SU-DHL-6 (cell line): ENCODE results near the gene SVOPL.

Experiments
- H2AFZ ChIP-seq: fragments of 200-600 bp; sonication (generic); 2 replicates; pipeline ENCODE4 v1.6.1; 2014; ENCODE audit warnings: low read depth, mild to moderate bottlenecking, moderate library complexity, mixed read lengths, antibody characterized with exemption, low read length; ENCODE audit not compliant: severe bottlenecking
- H3F3A ChIP-seq: fragments of 200-600 bp; shearing (Covaris generic); 2 replicates; pipeline ENCODE4 v1.6.0; 2016; ENCODE audit warnings: antibody characterized with exemption, mild to moderate bottlenecking; ENCODE audit not compliant: insufficient read depth
- H3K27ac ChIP-seq: fragments of 200-600 bp; sonication (generic); 2 replicates; pipeline ENCODE4 v1.5.1; 2016; ENCODE audit warnings: low read depth, mild to moderate bottlenecking, low read length, moderate library complexity, mixed read lengths
- H3K27me3 ChIP-seq: fragments of 200-600 bp; sonication (generic), shearing (Covaris generic); 2 replicates; pipeline ENCODE4 v1.6.0; 2014; ENCODE audit warnings: mild to moderate bottlenecking, low read length
- H3K36me3 ChIP-seq: fragments of 200-600 bp; sonication (generic); 2 replicates; pipeline ENCODE4 v1.6.1; 2014; ENCODE audit warnings: mild to moderate bottlenecking, low read length, mixed read lengths
- H3K4me2 ChIP-seq: fragments of 300-600, 200-600 bp; shearing (Covaris generic), sonication (generic); 2 replicates; pipeline ENCODE4 v1.6.0; 2014; ENCODE audit warnings: low read length, low read depth, mild to moderate bottlenecking; ENCODE audit not compliant: poor library complexity, severe bottlenecking
- H3K4me3 ChIP-seq: fragments of 200-600 bp; sonication (generic); 2 replicates; pipeline ENCODE4 v1.5.1; 2014; ENCODE audit warnings: antibody characterized with exemption, low read length, mild to moderate bottlenecking, mixed read lengths; ENCODE audit not compliant: insufficient read depth, poor library complexity, severe bottlenecking
- H3K79me2 ChIP-seq: fragments of 200-600 bp; sonication (generic); 2 replicates; pipeline ENCODE4 v1.6.1; 2014; ENCODE audit warnings: mild to moderate bottlenecking, low read length, moderate library complexity; ENCODE audit not compliant: insufficient read depth
- H3K9ac ChIP-seq: fragments of 200-600 bp; sonication (generic); 2 replicates; pipeline ENCODE4 v1.7.0; 2014; ENCODE audit warnings: mild to moderate bottlenecking, low read length
- H3K9me2 ChIP-seq: fragments of 200-600 bp; sonication (generic); replicated peaks from 2 replicates; pipeline ENCODE4 v1.6.1; 2014; ENCODE audit warnings: low read length; ENCODE audit not compliant: insufficient read depth
- H3K9me3 ChIP-seq: fragments of 200-600 bp; sonication (generic); 2 replicates; pipeline ENCODE4 v1.6.1; 2014; ENCODE audit warnings: low read length, mixed read lengths; ENCODE audit not compliant: insufficient read depth
- H4K20me1 ChIP-seq: fragments of 200-600 bp; sonication (generic); 2 replicates; pipeline ENCODE4 v1.6.1; 2014; ENCODE audit warnings: low read depth, mild to moderate bottlenecking, antibody characterized with exemption, low read length, moderate library complexity, mixed read lengths
- CTCF ChIP-seq: fragments of 200-600 bp; sonication (generic); IDR thresholded peaks from one replicate; pipeline ENCODE4 v1.5.1; 2017; ENCODE audit warnings: antibody characterized with exemption, mild to moderate bottlenecking, low read length, moderate library complexity; ENCODE audit not compliant: insufficient read depth, poor library complexity, severe bottlenecking
- EZH2phosphoT487 ChIP-seq: fragments of 200-600 bp; sonication (generic), shearing (Covaris generic); conservative IDR thresholded peaks from 2 replicates; pipeline ENCODE4 v1.6.1; 2018; ENCODE audit warnings: mild to moderate bottlenecking, antibody characterized with exemption, low read length, moderate library complexity, mixed read lengths

Gene SVOPL

GRCh38 chr7:138625849-138626230 lies 75.3 kb downstream of the SVOPL start:
- H3K9ac ChIP-seq: no peak overlapping the region
- no peak overlapping the region for H3K4me3 ChIP-seq
- H3K27me3 ChIP-seq: no peaks in the 10 kb centered on the region
- no peak overlapping the region for H3K4me2 ChIP-seq
- no peaks in the 10 kb centered on the region for H3K9me2 ChIP-seq
- no peaks in the 10 kb centered on the region for H3K79me2 ChIP-seq
- TF ChIP-seq CTCF (no peak), EZH2phosphoT487 (no peak)
- no peaks in the 10 kb centered on the region for H3K9me3 ChIP-seq
- H4K20me1 ChIP-seq: no peaks in the 10 kb centered on the region
- H3F3A ChIP-seq: no peaks in the 10 kb centered on the region
- no peaks in the 10 kb centered on the region for H3K36me3 ChIP-seq
- H2AFZ ChIP-seq: no peak overlapping the region
- no peak overlapping the region for H3K27ac ChIP-seq

- H3K79me2 ChIP-seq: no peaks in the 10 kb centered on the region
- TF ChIP-seq EZH2phosphoT487: no peak
- no peak for TF ChIP-seq CTCF
- no peaks in the 10 kb centered on the region for H3F3A ChIP-seq
- H3K27me3 ChIP-seq: no peaks in the 10 kb centered on the region
- no peak overlapping the region for H3K9ac ChIP-seq
- H3K9me3 ChIP-seq: no peaks in the 10 kb centered on the region
- no peak overlapping the region for H3K4me3 ChIP-seq
- no peaks in the 10 kb centered on the region for H3K36me3 ChIP-seq
- H2AFZ ChIP-seq: no peak overlapping the region
- H3K27ac ChIP-seq: no peak overlapping the region
- H4K20me1 ChIP-seq: no peaks in the 10 kb centered on the region
- H3K9me2 ChIP-seq: no peaks in the 10 kb centered on the region
- no peak overlapping the region for H3K4me2 ChIP-seq
Measured at GRCh38 chr7:138625084-138625848, 75.9 kb downstream of the SVOPL start.

- no peaks in the 10 kb centered on the region for H3K9me2 ChIP-seq
- no peak overlapping the region for H3K27ac ChIP-seq
- H3K4me2 ChIP-seq: no peak overlapping the region
- no peaks in the 10 kb centered on the region for H3K79me2 ChIP-seq
- no peaks in the 10 kb centered on the region for H3K9me3 ChIP-seq
- H3K27me3 ChIP-seq: no peaks in the 10 kb centered on the region
- H3K9ac ChIP-seq: no peak overlapping the region
- no peaks in the 10 kb centered on the region for H3K36me3 ChIP-seq
- H3F3A ChIP-seq: no peaks in the 10 kb centered on the region
- H4K20me1 ChIP-seq: no peaks in the 10 kb centered on the region
- no peak overlapping the region for H3K4me3 ChIP-seq
- no peak overlapping the region for H2AFZ ChIP-seq
- no peak for TF ChIP-seq EZH2phosphoT487
Measured at GRCh38 chr7:138622841-138623240, 78.3 kb downstream of the SVOPL start.

- TF ChIP-seq CTCF (no peak), EZH2phosphoT487 (no peak)
- H3K9me3 ChIP-seq: no peaks in the 10 kb centered on the region
- no peak overlapping the region for H2AFZ ChIP-seq
- H3K27me3 ChIP-seq: no peaks in the 10 kb centered on the region
- H3F3A ChIP-seq: no peaks in the 10 kb centered on the region
- no peaks in the 10 kb centered on the region for H4K20me1 ChIP-seq
- H3K4me3 ChIP-seq: no peak overlapping the region
- no peaks in the 10 kb centered on the region for H3K36me3 ChIP-seq
- no peak overlapping the region for H3K9ac ChIP-seq
- H3K4me2 ChIP-seq: no peak overlapping the region
- no peak overlapping the region for H3K27ac ChIP-seq
- H3K9me2 ChIP-seq: no peaks in the 10 kb centered on the region
- H3K79me2 ChIP-seq: no peaks in the 10 kb centered on the region
Measured at GRCh38 chr7:138618933-138619332, 82.2 kb downstream of the SVOPL start.
